Calu3 (cell line): ENCODE data around the gene LYAR. TPM values are rescaled to one million over a fixed set of nuclear protein-coding genes. Genes with fewer than 3 reads are reported as not detected.

Experiments
- BruUV-seq: library from RNA; stranded (reverse); fragments of 400-500 nt; replicated peaks from 2 replicates; lab custom pipeline; 2021; lab: Mats Ljungman, UMichigan
- CTCF ChIA-PET: fragments of 300-600 bp; sonication (Branson Sonifier 250); formaldehyde crosslinking; loops from one replicate; lab custom pipeline; 2022; ENCODE audit warnings: antibody characterized with exemption; lab: Charles Lee
- DNase-seq: peaks from one replicate; pipeline ENCODE4 v3.0.0; 2022
- H3K27ac Mint-ChIP-seq: one replicate; pipeline ENCODE4 v1.8.0; 2022; ENCODE audit warnings: mixed read lengths; ENCODE audit not compliant: unreplicated experiment
- H3K27me3 Mint-ChIP-seq: one replicate; pipeline ENCODE4 v1.8.0; 2022; ENCODE audit warnings: mixed read lengths; ENCODE audit not compliant: unreplicated experiment
- H3K36me3 Mint-ChIP-seq: one replicate; pipeline ENCODE4 v1.8.0; 2022; ENCODE audit warnings: mild to moderate bottlenecking, moderate library complexity, mixed read lengths; ENCODE audit not compliant: insufficient read depth, unreplicated experiment
- H3K4me1 Mint-ChIP-seq: one replicate; pipeline ENCODE4 v1.8.0; 2022; ENCODE audit warnings: mild to moderate bottlenecking, low read depth, mixed read lengths; ENCODE audit not compliant: unreplicated experiment
- H3K4me3 Mint-ChIP-seq: one replicate; pipeline ENCODE4 v1.8.0; 2022; ENCODE audit warnings: mild to moderate bottlenecking, low read depth, moderate library complexity, mixed read lengths; ENCODE audit not compliant: unreplicated experiment
- H3K9me3 Mint-ChIP-seq: one replicate; pipeline ENCODE4 v1.8.0; 2022; ENCODE audit warnings: low read depth, mixed read lengths; ENCODE audit not compliant: unreplicated experiment
- intact Hi-C: fragments of 100-400 bp; cut with micrococcal nuclease; formaldehyde crosslinking; loops from one replicate; pipeline ENCODE4 v1.10.0; 2022; ENCODE audit not compliant: unreplicated experiment
- total RNA-seq: library from RNA; stranded (reverse); gene quantifications from 2 replicates; pipeline ENCODE4 v1.2.3, GENCODE V29; 2022
- TF ChIP-seq, protein P1 (sequence below): fragments of 200-600 bp; IDR thresholded peaks from one replicate; pipeline ENCODE4 v1.8.0; 2022; ENCODE audit warnings: antibody characterized with exemption; ENCODE audit not compliant: unreplicated experiment

Gene LYAR
- total RNA-seq, 1 experiment from 2014 or later, result 19.1 TPM

DNA sequence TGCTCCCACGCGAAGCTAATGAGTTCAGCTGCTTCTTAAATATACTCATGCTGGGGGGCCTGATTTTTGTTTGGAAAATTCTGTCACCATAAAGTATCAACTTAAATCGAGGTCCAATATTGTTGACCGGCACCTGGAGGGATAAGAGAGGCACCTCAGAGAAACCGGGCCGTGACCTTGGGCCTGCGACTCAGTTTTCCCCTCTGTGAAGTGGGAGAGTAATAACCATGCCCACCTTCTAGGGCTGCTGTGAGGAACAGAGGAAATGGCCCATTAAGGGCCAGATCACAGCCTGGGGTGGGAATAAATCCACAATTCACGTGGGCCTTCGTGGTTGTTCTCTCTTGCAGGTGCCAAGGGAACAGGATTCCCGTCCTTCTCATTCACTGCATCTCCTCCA lies 39.5 kb upstream of the LYAR start:
- Mint-ChIP-seq H3K9me3 (no peaks in the 10 kb centered on the region), H3K4me1 (peaks cover 2% of the 10 kb centered on the region), H3K4me3 (no peak overlapping the region), H3K36me3 (no peaks in the 10 kb centered on the region), H3K27me3 (no peaks in the 10 kb centered on the region), H3K27ac (no peak overlapping the region)
- TF ChIP-seq, protein P1, sequence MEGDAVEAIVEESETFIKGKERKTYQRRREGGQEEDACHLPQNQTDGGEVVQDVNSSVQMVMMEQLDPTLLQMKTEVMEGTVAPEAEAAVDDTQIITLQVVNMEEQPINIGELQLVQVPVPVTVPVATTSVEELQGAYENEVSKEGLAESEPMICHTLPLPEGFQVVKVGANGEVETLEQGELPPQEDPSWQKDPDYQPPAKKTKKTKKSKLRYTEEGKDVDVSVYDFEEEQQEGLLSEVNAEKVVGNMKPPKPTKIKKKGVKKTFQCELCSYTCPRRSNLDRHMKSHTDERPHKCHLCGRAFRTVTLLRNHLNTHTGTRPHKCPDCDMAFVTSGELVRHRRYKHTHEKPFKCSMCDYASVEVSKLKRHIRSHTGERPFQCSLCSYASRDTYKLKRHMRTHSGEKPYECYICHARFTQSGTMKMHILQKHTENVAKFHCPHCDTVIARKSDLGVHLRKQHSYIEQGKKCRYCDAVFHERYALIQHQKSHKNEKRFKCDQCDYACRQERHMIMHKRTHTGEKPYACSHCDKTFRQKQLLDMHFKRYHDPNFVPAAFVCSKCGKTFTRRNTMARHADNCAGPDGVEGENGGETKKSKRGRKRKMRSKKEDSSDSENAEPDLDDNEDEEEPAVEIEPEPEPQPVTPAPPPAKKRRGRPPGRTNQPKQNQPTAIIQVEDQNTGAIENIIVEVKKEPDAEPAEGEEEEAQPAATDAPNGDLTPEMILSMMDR, result no peak
- CTCF ChIA-PET, result no interaction called here
- no peak for DNase-seq
- no TSS peak for BruUV-seq
- intact Hi-C loops, result no loop called here

DNA sequence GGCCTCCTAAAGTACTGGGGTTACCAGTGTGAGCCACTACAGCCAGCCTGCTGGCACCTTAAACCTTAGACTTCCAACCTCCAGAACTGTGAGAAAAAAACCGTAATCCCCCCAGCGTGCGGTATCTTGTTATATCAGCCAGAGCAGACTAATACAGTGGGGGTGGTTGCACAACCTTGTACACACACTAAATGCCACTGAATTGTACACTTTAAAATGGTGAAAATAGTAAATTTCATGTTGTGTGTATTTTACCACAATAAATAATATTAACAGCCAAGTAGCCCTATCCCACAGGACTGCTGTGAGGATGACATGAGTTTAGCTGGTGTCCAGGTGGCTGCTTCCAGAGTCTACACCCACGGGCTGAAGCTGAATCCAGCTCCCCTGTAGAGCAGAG lies 38.9 kb upstream of the LYAR start:
- no peak overlapping the region for H3K27ac Mint-ChIP-seq
- no peak for DNase-seq
- H3K4me3 Mint-ChIP-seq, result no peak overlapping the region
- intact Hi-C loops, result no loop called here
- no peaks in the 10 kb centered on the region for H3K9me3 Mint-ChIP-seq
- CTCF ChIA-PET, result no interaction called here
- H3K4me1 Mint-ChIP-seq, result no peaks in the 10 kb centered on the region
- BruUV-seq, result no TSS peak
- no peaks in the 10 kb centered on the region for H3K36me3 Mint-ChIP-seq
- TF ChIP-seq, protein P1, result no peak
- H3K27me3 Mint-ChIP-seq, result no peaks in the 10 kb centered on the region

DNA sequence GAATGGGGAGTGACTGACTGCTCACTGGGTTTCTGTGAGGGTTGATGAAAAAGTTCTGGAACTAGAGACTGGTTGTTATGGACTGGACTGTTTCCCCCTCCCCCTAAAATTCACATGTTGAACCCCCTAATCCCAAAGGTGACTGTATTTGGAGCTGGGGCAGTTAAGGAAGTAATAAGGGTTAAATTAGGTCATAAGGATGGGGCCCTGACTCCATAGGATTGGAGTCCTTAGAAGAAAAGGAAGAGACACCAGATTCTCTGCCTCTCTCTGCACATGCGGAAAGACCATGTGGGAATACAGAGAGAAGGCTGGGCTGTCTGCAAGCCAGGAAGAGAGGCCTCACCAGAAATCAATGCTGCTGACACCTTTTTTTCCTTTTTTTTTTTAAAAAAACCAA lies 38.3 kb upstream of the LYAR start:
- H3K9me3 Mint-ChIP-seq, result no peaks in the 10 kb centered on the region
- no TSS peak for BruUV-seq
- CTCF ChIA-PET, result no interaction called here
- H3K27me3 Mint-ChIP-seq, result no peaks in the 10 kb centered on the region
- no peaks in the 10 kb centered on the region for H3K4me1 Mint-ChIP-seq
- H3K4me3 Mint-ChIP-seq, result no peak overlapping the region
- no peak for DNase-seq
- H3K36me3 Mint-ChIP-seq, result no peaks in the 10 kb centered on the region
- H3K27ac Mint-ChIP-seq, result no peak overlapping the region
- intact Hi-C loops, result no loop called here
- TF ChIP-seq, protein P1, result no peak

DNA sequence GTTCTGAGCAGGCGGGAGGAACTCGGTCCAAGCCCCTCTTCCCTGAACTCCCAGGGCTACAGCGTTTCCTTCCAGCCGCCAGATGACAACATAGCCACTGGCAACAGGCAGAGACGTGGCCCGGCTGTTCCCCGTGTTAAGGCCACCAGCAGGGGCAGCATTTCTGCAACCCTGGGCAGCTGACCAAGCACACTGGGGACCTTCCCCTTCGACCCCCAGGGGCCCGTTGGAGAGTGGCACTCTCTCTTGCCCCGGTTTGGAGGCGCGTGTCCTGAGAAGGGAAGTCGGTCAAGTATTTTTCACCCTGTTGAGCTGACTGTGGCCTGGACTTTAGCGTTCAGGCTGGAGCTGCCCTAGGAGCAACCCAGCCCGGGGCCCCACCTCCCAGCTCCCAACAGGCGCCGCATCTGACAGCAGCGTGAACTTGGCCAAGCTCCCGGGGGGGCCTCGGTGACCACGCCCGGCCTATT lies 37.7 kb upstream of the LYAR start:
- Mint-ChIP-seq H3K4me3 (no peak overlapping the region), H3K27me3 (no peaks in the 10 kb centered on the region), H3K4me1 (no peaks in the 10 kb centered on the region), H3K9me3 (no peaks in the 10 kb centered on the region), H3K27ac (no peak overlapping the region), H3K36me3 (no peaks in the 10 kb centered on the region)
- no peak for DNase-seq
- no TSS peak for BruUV-seq
- intact Hi-C loops, result no loop called here
- CTCF ChIA-PET, result no interaction called here
- TF ChIP-seq, protein P1, result no peak

DNA sequence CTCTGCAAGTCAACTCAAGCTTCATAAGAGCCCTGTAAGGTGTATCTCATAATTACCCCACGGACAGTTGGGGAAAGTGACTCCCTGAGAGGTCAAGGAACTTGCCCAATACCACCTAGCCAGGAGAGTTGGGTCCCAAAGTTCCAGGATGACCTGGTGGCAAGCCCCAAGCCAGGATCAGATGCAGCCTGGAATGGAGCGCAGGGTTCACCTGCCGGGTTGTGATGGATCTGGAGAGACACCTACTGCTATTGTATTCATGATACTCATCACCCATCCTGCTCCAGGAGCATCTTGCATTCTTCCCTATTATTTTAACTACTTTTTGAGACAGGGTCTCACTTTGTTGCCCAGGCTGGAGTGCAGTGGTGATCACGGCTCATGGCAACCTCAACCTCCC lies 36.2 kb upstream of the LYAR start:
- H3K27ac Mint-ChIP-seq, result no peak overlapping the region
- CTCF ChIA-PET, result no interaction called here

More for the DNA sequence above, 36.2 kb upstream of the LYAR start:
- no peak for DNase-seq
- Mint-ChIP-seq H3K27me3 (no peaks in the 10 kb centered on the region), H3K9me3 (no peaks in the 10 kb centered on the region), H3K4me1 (no peaks in the 10 kb centered on the region), H3K4me3 (no peak overlapping the region), H3K36me3 (no peaks in the 10 kb centered on the region)
- TF ChIP-seq, protein P1, result no peak
- intact Hi-C loops, result no loop called here
- no TSS peak for BruUV-seq
